HEK293T (cell line): Measurements from ENCODE around the gene GARRE1.

Source experiments
- CTCF ChIA-PET: fragments of 350-600 bp; formaldehyde crosslinking; extraction: SDS; loops from one replicate; lab custom pipeline; 2021; ENCODE audit warnings: antibody characterized with exemption, inconsistent platforms; lab: Yijun Ruan, JAX
- POLR2A ChIA-PET: fragments of 350-600 bp; formaldehyde crosslinking; extraction: SDS; loops from one replicate; lab custom pipeline; 2020; ENCODE audit warnings: antibody characterized with exemption, inconsistent platforms; lab: Yijun Ruan, JAX
- DNase-seq: peaks from one replicate; pipeline ENCODE4 v3.0.0; 2012; ENCODE audit warnings: mixed read lengths; ENCODE audit errors: extremely low spot score
- ARNT ChIP-seq: fragments of 450-650 bp; IDR thresholded peaks from 2 replicates; pipeline ENCODE4 v1.6.1; 2017; ENCODE audit warnings: mild to moderate bottlenecking
- BHLHE40 ChIP-seq: fragments of 450-650 bp; IDR thresholded peaks from 2 replicates; pipeline ENCODE4 v1.6.1; 2016; ENCODE audit warnings: mild to moderate bottlenecking, moderate library complexity, borderline replicate concordance
- ELF4 ChIP-seq: fragments of 450-650 bp; IDR thresholded peaks from 2 replicates; pipeline ENCODE4 v1.6.1; 2017; ENCODE audit warnings: antibody characterized with exemption
- FOXA1 ChIP-seq: fragments of 450-650 bp; IDR thresholded peaks from 2 replicates; pipeline ENCODE4 v1.6.1; 2016; ENCODE audit warnings: mild to moderate bottlenecking
- FOXK2 ChIP-seq: fragments of 450-650 bp; IDR thresholded peaks from 2 replicates; pipeline ENCODE4 v1.6.1; 2016; ENCODE audit warnings: mild to moderate bottlenecking
- HDGF ChIP-seq: fragments of 450-650 bp; IDR thresholded peaks from 2 replicates; pipeline ENCODE4 v1.6.1; 2017; ENCODE audit warnings: antibody characterized with exemption, borderline replicate concordance
- L3MBTL2 ChIP-seq: fragments of 450-650 bp; conservative IDR thresholded peaks from 2 replicates; pipeline ENCODE4 v1.6.1; 2016; ENCODE audit warnings: mild to moderate bottlenecking
- LEF1 ChIP-seq: fragments of 450-650 bp; IDR thresholded peaks from 2 replicates; pipeline ENCODE4 v1.6.1; 2017; ENCODE audit warnings: mild to moderate bottlenecking, borderline replicate concordance
- NFRKB ChIP-seq: fragments of 450-650 bp; IDR thresholded peaks from 2 replicates; pipeline ENCODE4 v1.6.1; 2016; ENCODE audit warnings: mild to moderate bottlenecking, moderate library complexity
- SUZ12 ChIP-seq: fragments of 450-650 bp; IDR thresholded peaks from 2 replicates; pipeline ENCODE4 v1.6.1; 2016; ENCODE audit warnings: mild to moderate bottlenecking
- TARDBP ChIP-seq: fragments of 450-650 bp; IDR thresholded peaks from 2 replicates; pipeline ENCODE4 v1.6.1; 2016
- ZNF384 ChIP-seq: fragments of 450-650 bp; IDR thresholded peaks from 2 replicates; pipeline ENCODE4 v1.6.1; 2016

The GARRE1 gene

GRCh38 chr19:34300962-34301361 is 46.6 kb downstream of the GARRE1 start:
- ChIA-PET POLR2A (no interaction called here), CTCF (no interaction called here)
- no peak for TF ChIP-seq LEF1
- TF ChIP-seq FOXA1, result no peak
- no peak for TF ChIP-seq ELF4
- TF ChIP-seq FOXK2, result no peak
- TF ChIP-seq L3MBTL2, result no peak
- TF ChIP-seq TARDBP, result no peak
- TF ChIP-seq ARNT, result no peak
- TF ChIP-seq HDGF, result no peak
- TF ChIP-seq NFRKB, result no peak
- TF ChIP-seq SUZ12, result no peak
- no peak for TF ChIP-seq ZNF384
- TF ChIP-seq BHLHE40, result no peak
- DNase-seq, result no peak
